ENCODE results near the gene CCDC6.

DNA sequence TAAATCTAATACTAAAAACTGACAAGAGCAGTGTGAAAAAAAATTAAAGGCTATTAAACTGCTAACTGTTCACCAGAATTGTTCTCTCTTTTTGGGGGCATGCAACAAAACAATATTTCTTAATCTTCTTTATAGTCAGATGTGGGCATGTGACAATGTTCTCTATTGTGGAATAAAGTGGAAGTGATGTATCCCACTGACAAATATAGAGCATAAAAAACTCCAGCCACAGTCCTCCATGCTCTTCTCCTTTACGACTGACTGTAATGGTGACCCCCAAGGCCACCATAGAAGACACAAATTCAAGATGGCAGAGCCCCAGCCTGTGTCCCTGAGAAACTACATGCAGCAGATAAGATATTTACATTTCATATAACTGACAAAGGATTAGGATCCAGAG lies 11.6 kb upstream of the CCDC6 start:
- TF ChIP-seq CTCF (IDR thresholded peaks at IDR 0.05) (no peak), POLR2A (IDR thresholded peaks at IDR 0.05) (no peak), EP300 (IDR thresholded peaks at IDR 0.05) (no peak)

Measured in ovary (tissue), 3 donors.